Anterior cingulate cortex (tissue), 58 donors: ENCODE results near the gene MAN2B2.
A peak's percentile ranks its signal among the peaks of the same experiment; 100 is the strongest.

Experiments used
- DNase-seq, 58 donors: peaks; one replicate each; lab custom pipeline; 2025; lab: John Stamatoyannopoulos, UW

MAN2B2 gene

DNA sequence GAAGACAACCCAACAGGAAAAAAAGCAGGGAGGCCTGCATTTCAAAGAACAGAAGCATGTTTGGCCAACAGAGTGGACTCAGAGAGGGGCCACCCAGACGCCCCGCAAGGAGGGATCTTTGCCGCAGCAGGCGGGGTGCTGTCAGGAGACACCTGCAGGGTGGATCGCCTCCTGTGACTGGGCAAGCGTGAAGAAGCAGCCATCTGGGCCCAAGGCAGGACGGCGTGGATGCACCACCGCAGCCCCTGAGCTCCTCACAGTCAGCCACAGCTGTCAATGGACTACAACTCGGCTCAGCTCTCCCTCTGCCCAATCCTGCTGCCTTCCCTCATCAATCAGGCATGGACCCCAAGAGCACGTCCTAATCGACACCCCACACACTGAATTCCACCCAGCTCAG, 32.0 kb upstream of the MAN2B2 start:
- no peak for DNase-seq

DNA sequence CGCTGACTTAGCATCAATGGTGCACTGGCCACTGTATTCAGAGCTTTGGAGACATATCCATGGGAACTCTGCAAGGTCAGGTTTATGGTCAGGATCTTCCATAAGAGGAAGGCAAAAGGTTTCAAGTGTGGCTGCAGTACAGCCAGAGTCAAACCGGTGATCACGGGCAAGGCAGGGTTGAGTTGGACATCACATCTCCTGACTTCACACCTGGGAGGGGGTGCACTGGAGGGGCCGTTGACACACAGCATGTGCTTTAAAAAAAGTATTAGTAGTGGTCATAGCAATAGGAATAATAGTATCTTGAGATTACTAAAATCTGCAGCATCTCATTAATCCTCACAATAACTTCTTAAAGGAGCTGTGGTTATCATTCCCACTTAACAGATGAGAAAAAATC, 28.9 kb upstream of the MAN2B2 start:
- no peak for DNase-seq

DNA sequence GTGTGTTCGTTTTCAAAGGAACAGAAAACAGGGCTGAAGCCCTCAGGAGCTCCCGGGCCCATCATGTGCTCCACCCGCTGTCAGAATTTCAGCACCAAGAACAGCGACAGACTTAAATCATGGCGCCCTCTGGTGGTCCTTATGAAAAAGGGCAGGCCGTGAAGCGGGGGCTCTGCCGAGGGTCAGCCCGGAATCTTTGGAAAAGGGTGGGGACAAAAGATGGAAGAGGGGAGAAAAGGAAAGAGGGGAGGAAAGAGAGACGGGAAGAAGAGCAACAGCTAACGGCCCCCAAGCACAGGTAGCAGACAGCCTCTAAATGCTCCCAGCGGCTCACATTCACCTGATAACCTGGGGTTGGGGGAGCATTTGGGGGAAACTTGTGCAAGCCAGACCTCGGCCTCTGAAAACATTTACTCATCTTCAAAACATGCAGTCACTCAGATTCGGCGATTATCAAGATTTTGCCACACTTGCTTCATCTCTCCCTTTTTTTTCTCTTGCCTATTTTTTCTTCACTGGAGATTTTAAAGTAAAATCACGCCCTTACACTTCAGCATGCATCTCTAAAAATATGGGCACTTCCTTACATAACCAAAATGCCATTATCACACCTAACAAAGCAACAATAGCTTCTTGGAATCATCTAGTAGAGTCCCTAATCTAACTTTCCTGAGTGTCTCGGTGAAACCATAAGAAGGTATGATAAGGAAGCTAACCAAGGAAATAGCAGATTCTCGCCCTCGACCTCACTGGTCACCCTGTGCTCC, 28.1 kb upstream of the MAN2B2 start:
- DNase-seq = peak in 33 of 58 donors; percentile 12 to 62 (median 30)

DNA sequence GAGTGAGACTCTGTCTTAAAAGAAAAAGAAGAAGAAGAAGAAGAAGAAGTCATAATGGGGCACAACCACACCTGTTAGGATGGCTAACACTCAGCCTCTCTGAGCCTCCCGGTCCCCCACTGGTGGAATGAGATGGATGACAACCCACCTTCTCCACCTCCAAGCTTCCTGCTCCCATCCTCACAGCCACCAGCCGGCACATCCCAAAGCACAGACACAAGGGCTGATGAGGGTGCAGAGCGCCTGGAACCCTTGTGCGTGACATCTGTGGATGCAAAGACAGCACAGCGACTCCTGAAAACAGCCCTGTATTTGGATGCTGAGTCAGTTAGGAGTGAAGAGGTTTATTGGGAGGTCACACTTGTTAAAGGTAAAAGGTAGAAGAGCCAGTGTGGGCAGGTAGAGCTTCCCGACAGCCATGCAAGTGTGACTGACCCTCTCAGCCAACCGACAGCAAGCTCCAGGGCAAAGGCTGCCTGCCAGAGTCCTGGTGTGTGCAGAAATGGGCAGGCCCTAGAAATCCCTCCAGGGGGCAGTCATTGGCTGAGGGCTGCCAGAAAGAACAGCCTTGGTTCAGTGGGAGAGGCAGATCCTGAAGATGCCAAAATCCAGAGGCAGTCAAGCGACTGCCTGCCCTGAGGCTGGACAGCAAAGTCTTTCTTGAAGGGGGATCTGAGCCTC, 26.6 kb upstream of the MAN2B2 start:
- DNase-seq = peak in 14 of 58 donors; percentile 13 to 63 (median 32)

GRCh38 chr4:6548882-6549230, 26.1 kb upstream of the MAN2B2 start:
- no peak for DNase-seq

DNA sequence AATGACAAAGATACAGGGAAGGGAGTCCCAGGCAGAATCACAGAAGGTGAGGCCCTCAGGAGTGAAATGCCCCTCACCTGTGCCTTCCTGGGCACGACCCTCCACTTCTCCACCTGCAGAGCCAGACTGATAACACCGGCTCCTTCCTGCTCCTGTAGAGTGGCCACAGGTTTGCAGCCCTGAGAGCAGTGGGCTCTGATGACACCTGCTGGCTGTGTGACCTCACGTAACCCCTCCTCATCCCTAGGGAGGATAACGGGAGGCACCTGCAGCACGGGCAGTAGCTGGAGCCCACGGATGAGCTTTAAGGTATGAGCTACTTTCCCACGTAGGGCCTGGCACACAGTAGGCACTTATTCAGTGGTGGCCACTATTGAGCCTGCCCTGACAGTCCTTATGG, 25.5 kb upstream of the MAN2B2 start:
- no peak for DNase-seq

- DNase-seq = peak in 1 of 58 donors; percentile 71
These were observed 24.9 kb upstream of the MAN2B2 start for GRCh38 chr4:6549890-6550620.

- no peak for DNase-seq
These were observed 24.2 kb upstream of the MAN2B2 start for GRCh38 chr4:6550821-6551220.

GRCh38 chr4:6551660-6552059, 23.3 kb upstream of the MAN2B2 start:
- no peak for DNase-seq

GRCh38 chr4:6555519-6555918, 19.5 kb upstream of the MAN2B2 start:
- peak in 2 of 58 donors; percentile 33 to 58 for DNase-seq

- no peak for DNase-seq
These were observed 18.7 kb upstream of the MAN2B2 start for GRCh38 chr4:6556263-6556662.

DNA sequence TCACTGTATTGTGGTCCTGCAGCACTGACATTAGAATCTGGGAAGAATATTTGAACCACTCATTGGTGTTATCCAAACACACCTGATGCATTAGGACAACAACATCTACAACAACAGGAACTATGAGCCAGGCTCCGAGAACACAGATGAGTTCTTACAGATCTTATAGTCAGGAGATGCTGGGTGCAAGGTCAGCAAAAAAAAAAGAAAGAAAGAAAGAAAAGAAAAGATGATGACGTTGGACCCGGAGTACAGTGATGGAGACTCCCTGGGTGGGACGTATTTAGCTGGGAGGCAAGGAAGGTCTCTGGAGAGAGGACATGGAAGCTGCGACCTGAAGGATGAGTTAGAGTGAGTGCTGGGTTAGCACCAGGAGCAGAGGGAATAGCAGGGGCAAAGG, 17.8 kb upstream of the MAN2B2 start:
- DNase-seq = no peak

- no peak for DNase-seq
These were observed 17.1 kb upstream of the MAN2B2 start for GRCh38 chr4:6557856-6558255.

DNA sequence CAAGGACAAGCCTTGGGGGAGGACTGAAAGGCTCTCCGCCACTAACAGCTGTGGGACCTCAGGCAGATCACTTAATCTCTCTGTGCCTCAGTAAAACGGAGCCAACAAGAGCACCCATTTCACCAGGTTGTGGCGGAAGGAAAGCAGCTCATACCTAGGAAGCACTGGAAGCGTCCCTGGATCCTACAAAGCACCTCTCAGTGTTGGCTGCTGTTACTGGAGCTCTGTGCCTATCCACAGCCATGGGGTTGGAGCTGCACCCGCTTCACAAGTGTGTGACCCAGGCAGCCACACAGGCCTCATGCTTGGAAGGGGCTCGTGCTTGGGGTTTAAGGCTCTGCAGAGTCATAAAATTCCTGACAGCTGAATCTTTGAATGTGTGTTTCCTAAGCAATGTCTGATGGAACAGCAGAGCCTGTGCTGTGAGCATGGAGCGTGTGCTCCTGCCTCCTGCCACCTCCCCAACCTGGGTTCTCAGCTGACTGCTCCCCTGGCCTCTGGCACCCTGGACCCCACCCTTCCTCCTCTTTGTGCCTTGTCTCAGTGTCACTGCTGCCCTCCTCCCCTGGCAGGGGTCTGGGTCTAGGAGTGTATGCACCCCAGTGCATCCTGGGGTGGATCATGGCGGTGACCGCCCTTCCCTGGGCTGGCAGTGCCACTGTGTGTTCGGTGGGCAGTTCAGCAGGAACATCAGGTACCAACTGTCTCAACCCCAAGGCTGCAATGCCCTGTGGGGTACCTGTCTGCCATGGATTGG, 14.4 kb upstream of the MAN2B2 start:
- DNase-seq = no peak

DNA sequence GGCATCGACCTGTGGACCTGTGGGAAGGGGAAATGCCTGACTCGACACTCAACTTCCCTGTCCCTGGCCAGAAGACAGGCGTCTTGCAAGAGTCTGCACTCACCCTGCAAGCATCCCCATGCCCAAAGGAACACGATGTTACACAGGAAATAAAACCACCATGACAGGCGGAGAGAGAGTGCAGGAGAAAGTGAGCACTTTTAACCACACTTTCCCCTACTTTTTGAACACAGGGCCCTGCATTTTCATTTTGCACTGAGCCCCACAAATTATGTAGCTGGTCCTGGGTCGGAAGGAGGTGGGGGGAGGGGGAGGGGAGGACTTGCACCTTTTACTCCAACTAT, 13.8 kb upstream of the MAN2B2 start:
- DNase-seq = no peak

DNA sequence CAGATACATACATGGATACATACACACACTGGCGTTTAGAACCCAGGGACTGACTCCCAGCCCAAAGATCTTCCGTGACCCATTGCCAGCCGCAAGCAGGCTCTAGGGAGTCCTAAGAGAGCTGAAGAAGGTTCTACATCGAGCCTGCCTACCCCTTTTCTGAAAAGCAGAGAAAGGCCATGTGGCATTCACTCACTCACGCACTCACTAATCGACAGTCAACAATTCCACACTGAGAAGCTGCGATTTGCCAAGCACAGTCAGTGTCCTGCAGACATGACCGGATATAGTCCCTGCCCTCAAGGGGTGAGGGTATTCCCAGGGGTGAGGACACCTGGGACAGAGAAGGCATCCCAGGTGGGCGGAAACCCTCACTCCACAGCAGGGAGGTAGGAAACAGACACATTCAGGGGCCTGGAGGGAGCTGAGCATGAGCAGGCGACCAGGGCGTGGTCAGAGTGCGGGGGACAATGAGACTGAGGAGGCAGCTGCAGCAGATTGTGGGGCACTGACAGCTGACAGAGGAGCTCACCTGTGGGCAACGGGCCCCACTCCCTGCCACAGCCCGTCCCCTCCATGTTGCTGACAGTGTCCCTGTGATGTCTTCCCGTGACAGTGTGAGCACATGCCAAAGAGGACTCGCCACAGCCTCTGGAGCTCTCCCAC, 13.2 kb upstream of the MAN2B2 start:
- peak in 2 of 58 donors; percentile 24 to 31 for DNase-seq

DNA sequence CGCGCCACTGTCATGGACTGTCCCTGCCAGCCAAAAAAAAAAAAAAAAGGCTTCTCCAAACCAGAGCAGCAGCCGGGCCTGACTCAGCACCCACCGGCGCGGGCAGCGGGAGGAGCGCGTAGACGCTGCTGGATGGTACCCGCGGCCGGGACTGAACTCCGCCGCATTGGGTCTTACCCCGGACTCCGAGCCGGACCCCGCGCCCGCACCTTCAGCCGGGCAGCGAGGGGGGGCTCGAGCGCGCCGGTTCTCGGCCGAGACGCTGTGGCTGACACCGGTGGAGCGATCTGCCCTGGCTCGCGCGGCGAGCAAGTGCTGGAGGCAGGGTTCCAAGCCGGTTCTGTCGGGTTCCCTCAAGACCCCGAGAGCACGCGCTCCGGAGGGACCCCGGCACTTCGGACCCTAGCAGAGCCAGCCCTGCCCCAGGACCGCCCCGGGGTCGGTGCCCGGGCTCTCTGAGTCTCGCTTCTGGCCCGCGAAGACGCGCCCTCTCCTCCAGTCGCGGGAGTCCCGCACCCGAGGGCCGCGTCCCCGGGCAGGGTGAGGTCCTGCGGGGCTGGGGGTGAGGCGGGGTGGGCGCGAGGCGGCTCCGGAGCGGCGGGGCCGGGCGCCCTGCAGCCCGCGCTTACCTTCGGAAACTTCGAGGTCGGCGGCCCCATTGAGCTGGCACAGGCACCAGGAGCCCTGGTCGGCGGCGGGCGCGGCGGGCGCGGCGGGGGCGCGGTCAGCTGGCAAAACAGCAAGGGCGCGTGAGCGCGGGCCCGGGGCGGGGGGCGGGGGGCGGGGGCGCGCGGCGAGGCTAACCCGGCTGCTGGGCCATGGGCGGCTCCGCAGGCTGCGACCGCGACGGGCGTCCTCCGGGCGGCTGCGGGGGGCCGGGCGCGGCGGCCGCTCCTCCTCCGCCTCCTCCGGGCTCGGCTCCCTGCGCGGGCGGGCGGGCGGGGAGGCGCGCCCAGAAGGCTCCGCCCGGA, 11.8 kb upstream of the MAN2B2 start:
- DNase-seq = peak in 2 of 58 donors; percentile 18 to 25

GRCh38 chr4:6563935-6564645, 10.9 kb upstream of the MAN2B2 start:
- DNase-seq = no peak
